HG03039 (cell line): Measurements from ENCODE around the gene TMEM92.

Source experiments
- ATAC-seq: cut with Tn5 transposase; IDR thresholded peaks from one replicate; pipeline ENCODE4 v1.9.1; 2021; ENCODE audit warnings: mild to moderate bottlenecking, moderate library complexity; ENCODE audit not compliant: unreplicated experiment

The TMEM92 gene

GRCh38 chr17:50322271-50322670, 48.0 kb downstream of the TMEM92 start:
- no peak for ATAC-seq

GRCh38 chr17:50323060-50323459, 48.8 kb downstream of the TMEM92 start:
- ATAC-seq = no peak

- no peak for ATAC-seq
Observed at GRCh38 chr17:50325906-50326305, 51.6 kb downstream of the TMEM92 start.

DNA sequence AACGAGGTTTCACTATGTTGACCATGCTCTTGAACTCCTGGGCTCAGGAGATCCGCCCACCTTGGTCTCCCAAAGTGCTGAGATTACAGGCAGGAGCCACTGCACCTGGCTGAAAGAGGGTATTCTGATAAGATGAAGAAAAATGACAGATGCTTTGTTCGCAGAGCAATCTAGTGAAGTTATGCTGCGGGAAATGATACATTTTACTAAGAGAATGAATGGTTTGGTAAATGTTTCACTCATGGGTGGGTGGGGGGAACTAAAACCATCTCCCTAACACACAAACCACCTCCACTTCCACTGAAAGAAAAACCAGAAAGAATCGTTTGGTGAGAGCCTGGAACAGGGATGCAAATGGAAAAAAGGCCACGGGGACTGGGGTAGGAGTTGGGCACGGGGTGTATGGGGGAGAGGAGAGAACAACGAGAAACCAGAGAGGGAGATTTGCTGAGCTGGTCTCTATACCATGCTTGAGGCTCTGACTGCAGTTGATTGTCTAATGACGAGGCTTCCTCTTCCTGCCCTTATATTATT, 52.6 kb downstream of the TMEM92 start:
- no peak for ATAC-seq

- no peak for ATAC-seq
Observed at GRCh38 chr17:50328363-50329325, 54.4 kb downstream of the TMEM92 start.

DNA sequence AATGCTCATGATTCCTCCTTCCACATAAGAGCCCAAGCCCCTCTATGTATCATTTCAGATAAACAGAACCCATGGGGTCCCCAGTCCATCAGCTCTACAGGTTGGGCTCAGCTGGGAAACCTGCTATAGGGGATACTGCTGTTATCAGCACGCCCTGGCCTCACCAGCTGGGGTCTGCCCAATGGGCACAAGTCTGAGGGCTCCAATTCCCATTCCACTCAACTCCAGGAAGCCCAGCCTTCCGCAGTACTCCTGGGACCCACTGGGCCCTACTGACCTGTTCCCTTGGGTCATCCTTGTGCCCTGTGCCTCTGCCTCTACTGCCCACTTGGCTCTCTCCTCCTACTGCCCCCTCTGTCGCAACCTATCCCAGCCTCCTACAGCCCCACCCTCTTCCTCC, 55.5 kb downstream of the TMEM92 start:
- no peak for ATAC-seq

- no peak for ATAC-seq
Observed at GRCh38 chr17:50330151-50330775, 56.0 kb downstream of the TMEM92 start.
